IMR-90 (cell line): Measurements from ENCODE around the gene ETV7. TPM values are rescaled to one million over a fixed set of nuclear protein-coding genes. Genes with fewer than 3 reads are reported as not detected.
A peak's percentile ranks its signal among the peaks of the same experiment; 100 is the strongest.

Source experiments
- ATAC-seq: fragments of 200-7000 bp; cut with Tn5 transposase; 2 replicates; pipeline ENCODE4 v1.9.1; 2020; ENCODE audit warnings: low read depth, mild to moderate bottlenecking, moderate library complexity
- BruUV-seq: library from RNA; stranded (reverse); fragments of 400-500 nt; replicated peaks from 2 replicates; lab custom pipeline; 2021; lab: Mats Ljungman, UMichigan
- CTCF ChIA-PET: fragments of 300-600 bp; formaldehyde crosslinking; extraction: SDS; loops from one replicate; lab custom pipeline; 2021; ENCODE audit warnings: antibody characterized with exemption; lab: Yijun Ruan, JAX
- POLR2A ChIA-PET: fragments of 300-600 bp; sonication (Branson Sonifier 250); formaldehyde crosslinking; loops from one replicate; lab custom pipeline; 2022; ENCODE audit warnings: antibody characterized with exemption; ENCODE audit not compliant: unreplicated experiment; lab: Charles Lee
- DNase-seq: peaks from one replicate; pipeline ENCODE4 v3.0.0; 2013
- H2AFZ ChIP-seq: replicated peaks from 2 replicates; pipeline ENCODE3; 2013; ENCODE audit warnings: low read length, mild to moderate bottlenecking; ENCODE audit not compliant: poor library complexity
- H2AK5ac ChIP-seq: 2 replicates; pipeline ENCODE4 v1.6.1; 2013; ENCODE audit warnings: low read depth, low read length, inconsistent platforms
- H2AK9ac ChIP-seq: replicated peaks from 2 replicates; pipeline ENCODE3; 2013; ENCODE audit warnings: mild to moderate bottlenecking, low read depth, low read length, moderate library complexity; ENCODE audit not compliant: poor library complexity
- H2BK120ac ChIP-seq: 2 replicates; pipeline ENCODE4 v1.6.1; 2013; ENCODE audit warnings: low read depth, low read length, inconsistent platforms
- H2BK15ac ChIP-seq: 3 replicates; pipeline ENCODE4 v1.6.1; 2013; ENCODE audit warnings: low read depth, low read length, inconsistent platforms
- H2BK20ac ChIP-seq: 2 replicates; pipeline ENCODE4 v1.6.1; 2013; ENCODE audit warnings: low read depth, mild to moderate bottlenecking, inconsistent platforms, low read length, moderate library complexity
- H2BK5ac ChIP-seq: 2 replicates; pipeline ENCODE4 v1.6.1; 2013; ENCODE audit warnings: mild to moderate bottlenecking, low read depth, low read length, inconsistent platforms; ENCODE audit not compliant: poor library complexity, severe bottlenecking
- H3K14ac ChIP-seq: replicated peaks from 2 replicates; pipeline ENCODE4 v1.6.1; 2013; ENCODE audit warnings: low read depth, low read length, inconsistent platforms
- H3K18ac ChIP-seq: 2 replicates; pipeline ENCODE4 v1.6.1; 2013; ENCODE audit warnings: low read depth, low read length, control low read depth
- H3K23ac ChIP-seq: 2 replicates; pipeline ENCODE4 v1.6.1; 2013; ENCODE audit warnings: low read depth, low read length, inconsistent platforms
- H3K27ac ChIP-seq: 2 replicates; pipeline ENCODE4 v1.5.1; 2013; ENCODE audit warnings: mild to moderate bottlenecking, control low read depth, low read length; ENCODE audit not compliant: insufficient read depth
- H3K27me3 ChIP-seq: 2 replicates; pipeline ENCODE4 v1.6.1; 2013; ENCODE audit warnings: low read length; ENCODE audit not compliant: control insufficient read depth, insufficient read depth
- H3K36me3 ChIP-seq: 2 replicates; pipeline ENCODE4 v1.6.1; 2013; ENCODE audit warnings: low read length, mixed read lengths; ENCODE audit not compliant: control insufficient read depth, insufficient read depth
- H3K4ac ChIP-seq: 2 replicates; pipeline ENCODE4 v1.6.1; 2013; ENCODE audit warnings: low read depth, low read length, inconsistent platforms
- H3K4me1 ChIP-seq: 2 replicates; pipeline ENCODE4 v1.6.1; 2013; ENCODE audit warnings: low read length, mixed read lengths; ENCODE audit not compliant: control insufficient read depth, insufficient read depth
- H3K4me2 ChIP-seq: 2 replicates; pipeline ENCODE4 v1.6.1; 2013; ENCODE audit warnings: low read depth, mild to moderate bottlenecking, control low read depth, low read length, moderate library complexity
- H3K4me3 ChIP-seq: 2 replicates; pipeline ENCODE4 v1.5.1; 2013; ENCODE audit warnings: low read depth, mild to moderate bottlenecking, control low read depth, low read length, moderate library complexity; ENCODE audit not compliant: insufficient read depth
- H3K56ac ChIP-seq: 2 replicates; pipeline ENCODE4 v1.6.1; 2013; ENCODE audit warnings: low read length, inconsistent platforms; ENCODE audit not compliant: insufficient read depth; ENCODE audit errors: extremely low read depth
- H3K79me1 ChIP-seq, 2 experiments: 2 replicates each; pipeline ENCODE4 v1.6.1; 2013; ENCODE audit warnings: low read length in 2 of 2, inconsistent platforms in 1 of 2, low read depth in 1 of 2
- H3K9ac ChIP-seq: 2 replicates; pipeline ENCODE4 v1.6.1; 2013; ENCODE audit warnings: low read depth, low read length, control low read depth
- H3K9me1 ChIP-seq: 2 replicates; pipeline ENCODE4 v1.6.1; 2013; ENCODE audit warnings: low read length, inconsistent platforms; ENCODE audit not compliant: insufficient read depth
- H3K9me3 ChIP-seq: 2 replicates; pipeline ENCODE4 v1.6.1; 2013; ENCODE audit warnings: low read length; ENCODE audit not compliant: control insufficient read depth, insufficient read depth
- H4K20me1 ChIP-seq: 2 replicates; pipeline ENCODE4 v1.6.1; 2013; ENCODE audit warnings: low read length, inconsistent platforms; ENCODE audit not compliant: insufficient read depth
- H4K5ac ChIP-seq: 2 replicates; pipeline ENCODE4 v1.6.1; 2013; ENCODE audit warnings: mild to moderate bottlenecking, low read depth, low read length, control low read depth
- H4K8ac ChIP-seq, 2 experiments: 2 replicates each; pipeline ENCODE4 v1.6.1; 2013; ENCODE audit warnings: low read depth in 2 of 2, low read length in 2 of 2, control low read depth in 1 of 2, inconsistent platforms in 1 of 2
- H4K91ac ChIP-seq: 2 replicates; pipeline ENCODE4 v1.6.1; 2013; ENCODE audit warnings: low read depth, low read length, inconsistent platforms; ENCODE audit not compliant: insufficient read depth
- CHD1 ChIP-seq: IDR thresholded peaks from 2 replicates; pipeline ENCODE4 v1.6.1; 2012; ENCODE audit warnings: low read depth, low read length, improper control_type of control experiment
- WGBS, 2 experiments: methylation state at CpG; one replicate each; pipeline versions ENCODE4 v1.1.5 to v1.1.7; 2013; ENCODE audit warnings: missing lambda C conversion rate in 2 of 2; ENCODE audit not compliant: insufficient read length in 1 of 2; ENCODE audit errors: extremely low coverage in 2 of 2; 5-methylcytosine and 5-hydroxymethylcytosine counted together
- dilution Hi-C: fragments of 300-500 bp; cut with HindIII; formaldehyde crosslinking; loops from one replicate; pipeline ENCODE4 v1.14.3; 2018; ENCODE audit warnings: low sequenced_read_pairs; ENCODE audit not compliant: unreplicated experiment
- in situ Hi-C: fragments of 300-500 bp; cut with MboI; formaldehyde crosslinking; loops from 3 replicates; pipeline ENCODE4 v1.14.3; 2019; ENCODE audit warnings: low sequenced_read_pairs, inconsistent platforms, mixed read lengths
- intact Hi-C: fragments of 100-400 bp; cut with micrococcal nuclease; formaldehyde crosslinking; loops from 2 replicates; pipeline ENCODE4 v1.10.0; 2022
- polyA plus RNA-seq, 3 experiments: library from polyadenylated mRNA; depleted of rRNA; stranded (reverse); fragments of >200 nt; gene quantifications; 2 replicates each; pipeline ENCODE4 v1.2.3, GENCODE V29; 2012; ENCODE audit warnings: low replicate concordance in 1 of 3
- total RNA-seq: library from RNA; depleted of rRNA; stranded (reverse); fragments of >200 nt; gene quantifications from 2 replicates; pipeline ENCODE4 v1.2.3, GENCODE V29; 2012
- TF ChIP-seq, protein P1 (sequence below): fragments of 150-350 bp; IDR thresholded peaks from 2 replicates; pipeline ENCODE4 v1.6.1; 2016; ENCODE audit warnings: low read depth, mild to moderate bottlenecking, low read length, moderate library complexity, borderline replicate concordance

The ETV7 gene
- total and polyA plus RNA-seq, 2 of the 4 experiments (the other 2 are of a cell fraction), result 0.17 to 0.18 TPM

DNA sequence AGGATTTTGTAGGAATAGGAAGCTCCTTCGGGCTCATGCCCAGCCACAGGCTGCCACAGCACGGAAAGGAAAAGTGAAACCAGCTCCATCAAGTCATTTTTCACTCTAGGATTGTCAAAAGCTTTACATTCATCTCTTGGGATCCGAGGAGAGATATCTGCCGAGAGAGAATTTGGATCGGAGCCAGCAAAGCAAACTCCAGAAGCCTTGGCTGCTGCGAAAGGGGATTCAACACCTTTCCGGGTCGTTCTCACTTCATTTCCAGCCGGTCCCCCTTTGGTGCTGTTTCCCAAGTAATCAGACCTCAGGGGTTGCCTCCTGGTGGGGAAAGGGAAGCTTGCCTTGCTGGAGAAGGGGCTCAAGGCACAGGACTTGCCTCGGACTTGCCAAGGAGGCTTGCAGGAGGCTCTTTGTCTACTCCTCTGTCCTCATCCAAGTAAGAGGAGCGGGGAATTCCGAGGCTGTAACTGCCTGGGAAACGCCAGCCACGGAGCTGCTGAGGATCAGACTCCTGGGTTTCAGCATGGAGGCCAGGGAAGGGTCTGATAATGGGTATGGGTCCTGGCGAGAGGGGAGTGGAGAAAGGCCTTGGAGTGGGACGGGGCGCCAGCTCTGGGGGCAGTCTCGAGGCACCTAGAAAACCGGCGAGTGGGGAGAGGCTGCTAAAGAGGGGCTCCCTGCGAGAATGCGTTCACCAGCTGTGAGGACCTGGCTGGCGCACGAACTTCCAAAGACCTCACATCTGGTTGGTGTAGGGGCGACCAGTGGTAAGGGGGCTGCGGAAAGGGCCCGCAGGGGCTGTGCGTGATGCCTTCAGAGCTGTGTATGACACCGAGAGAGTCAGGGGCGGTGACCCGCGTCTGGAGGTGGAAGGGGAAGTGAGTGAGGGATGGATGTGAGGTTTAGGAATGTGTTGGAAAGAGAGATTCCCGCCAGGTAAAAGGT lies 702 bp downstream of the ETV7 start:
- peak overlapping the region; percentile 56; the same call in 1 of the 3 replicates for H2BK15ac ChIP-seq
- ChIA-PET CTCF (interaction anchor here (0.6 to 1.2 kb wide), 2 partner anchors 12 to 679 kb away, joined by 3 read pairs; no protein-coding TSS in a partner anchor), POLR2A (no interaction called here)
- peaks cover 38% of the 10 kb centered on the region for H3K27me3 ChIP-seq
- H2BK5ac ChIP-seq, result peak overlapping the region; percentile 16
- dilution Hi-C loops, result no loop called here
- peak overlapping the region; percentile 38; the same call in 1 of the 2 replicates for H2BK20ac ChIP-seq
- DNase-seq, result peak; percentile 67
- peak overlapping the region; percentile 62 for H3K14ac ChIP-seq
- no peaks in the 10 kb centered on the region for H3K36me3 ChIP-seq
- H3K56ac ChIP-seq, result peak overlapping the region; percentile 59; the same call in 1 of the 2 replicates
- no peaks in the 10 kb centered on the region for H3K9me3 ChIP-seq
- H3K27ac ChIP-seq, result 0 out of 2 replicates have a peak overlapping the region, but pooled peaks have one; percentile 20
- H2BK120ac ChIP-seq, result peak overlapping the region; percentile 36
- peak overlapping the region; percentile 37 for H3K23ac ChIP-seq
- peak overlapping the region; percentile 24; the same call in 1 of the 2 replicates for H2AK5ac ChIP-seq
- H4K20me1 ChIP-seq, result no peaks in the 10 kb centered on the region
- H4K8ac ChIP-seq, result peak overlapping the region; percentile 37 to 82
- no peaks in the 10 kb centered on the region; the same call in 1 of the 2 replicates for H3K9me1 ChIP-seq
- H2AK9ac ChIP-seq, result peak overlapping the region; percentile 67
- peak overlapping the region; percentile 86 for H2AFZ ChIP-seq
- H3K4me3 ChIP-seq, result peak overlapping the region; percentile 57
- intact Hi-C loops, result no loop called here
- peak; percentile 75 for ATAC-seq
- 1% methylated on average over 9 of the region's 33 CpGs; no CpG with 5 or more reads in 1 of the 2 experiments for WGBS, 2 experiments
- no peak for TF ChIP-seq CHD1
- TF ChIP-seq, protein P1, sequence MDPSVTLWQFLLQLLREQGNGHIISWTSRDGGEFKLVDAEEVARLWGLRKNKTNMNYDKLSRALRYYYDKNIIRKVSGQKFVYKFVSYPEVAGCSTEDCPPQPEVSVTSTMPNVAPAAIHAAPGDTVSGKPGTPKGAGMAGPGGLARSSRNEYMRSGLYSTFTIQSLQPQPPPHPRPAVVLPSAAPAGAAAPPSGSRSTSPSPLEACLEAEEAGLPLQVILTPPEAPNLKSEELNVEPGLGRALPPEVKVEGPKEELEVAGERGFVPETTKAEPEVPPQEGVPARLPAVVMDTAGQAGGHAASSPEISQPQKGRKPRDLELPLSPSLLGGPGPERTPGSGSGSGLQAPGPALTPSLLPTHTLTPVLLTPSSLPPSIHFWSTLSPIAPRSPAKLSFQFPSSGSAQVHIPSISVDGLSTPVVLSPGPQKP, result no peak
- H3K79me1 ChIP-seq, result no peaks in the 10 kb centered on the region
- H4K91ac ChIP-seq, result peak overlapping the region; percentile 57; the same call in 1 of the 2 replicates
- peak overlapping the region; percentile 73 for H3K18ac ChIP-seq
- no TSS peak for BruUV-seq
- H4K5ac ChIP-seq, result peak overlapping the region; percentile 66
- peak overlapping the region; percentile 93 for H3K4me2 ChIP-seq
- in situ Hi-C loops, result no loop called here
- peak overlapping the region; percentile 49 for H3K9ac ChIP-seq
- H3K4ac ChIP-seq, result peak overlapping the region; percentile 39
- peaks cover 6% of the 10 kb centered on the region; the same call in 1 of the 2 replicates for H3K4me1 ChIP-seq
